Neuronal stem cell (in vitro differentiated cells): ENCODE results near the gene SYT13.

Source experiments
- DNase-seq: peaks from one replicate; pipeline ENCODE4 v3.0.0-alpha.2; 2013; ENCODE audit warnings: low spot score
- H2AFZ ChIP-seq: one replicate; pipeline ENCODE4 v1.6.1; 2013; ENCODE audit warnings: mild to moderate bottlenecking, low read length, inconsistent platforms
- H2AK5ac ChIP-seq: 2 replicates; pipeline ENCODE4 v1.6.1; 2013; ENCODE audit warnings: low read depth, mild to moderate bottlenecking, inconsistent platforms, low read length, moderate library complexity, mixed read lengths
- H2BK120ac ChIP-seq: 2 replicates; pipeline ENCODE4 v1.6.1; 2013; ENCODE audit warnings: low read depth, mild to moderate bottlenecking, inconsistent platforms, low read length, moderate library complexity, mixed read lengths
- H2BK12ac ChIP-seq: one replicate; pipeline ENCODE4 v1.6.1; 2013; ENCODE audit warnings: low read length, inconsistent platforms
- H2BK15ac ChIP-seq: 2 replicates; pipeline ENCODE4 v1.6.1; 2013; ENCODE audit warnings: mild to moderate bottlenecking, low read length, inconsistent platforms, mixed read lengths
- H2BK5ac ChIP-seq: one replicate; pipeline ENCODE4 v1.6.1; 2013; ENCODE audit warnings: inconsistent platforms, mild to moderate bottlenecking, low read length, moderate library complexity
- H3K14ac ChIP-seq: one replicate; pipeline ENCODE4 v1.6.1; 2013; ENCODE audit warnings: low read length, inconsistent platforms
- H3K18ac ChIP-seq: 2 replicates; pipeline ENCODE4 v1.6.1; 2013; ENCODE audit warnings: low read length, inconsistent platforms
- H3K23ac ChIP-seq: 2 replicates; pipeline ENCODE4 v1.6.1; 2013; ENCODE audit warnings: low read depth, mild to moderate bottlenecking, mixed read lengths, low read length, inconsistent platforms; ENCODE audit not compliant: poor library complexity
- H3K27ac ChIP-seq: replicated peaks from 3 replicates; pipeline ENCODE4 v1.5.1; 2013; ENCODE audit warnings: low read length, inconsistent platforms
- H3K27me3 ChIP-seq, 3 experiments: 2 replicates each; pipeline ENCODE4 v1.6.1; 2013; ENCODE audit warnings: low read length in 3 of 3, mild to moderate bottlenecking in 2 of 3, inconsistent platforms in 1 of 3, low read depth in 1 of 3, mixed read lengths in 1 of 3, moderate library complexity in 1 of 3; ENCODE audit not compliant: control insufficient read depth in 3 of 3, insufficient read depth in 3 of 3
- H3K36me3 ChIP-seq, 2 donors: replicated peaks in 1 of 2; 2 replicates each; pipeline ENCODE4 v1.6.1; 2013; ENCODE audit warnings: low read length in 2 of 2; ENCODE audit not compliant: control insufficient read depth in 2 of 2, insufficient read depth in 2 of 2
- H3K4ac ChIP-seq: 2 replicates; pipeline ENCODE4 v1.6.1; 2013; ENCODE audit warnings: inconsistent platforms, mild to moderate bottlenecking, low read length, moderate library complexity
- H3K4me1 ChIP-seq, 2 donors: 1 replicate in 1 of 2; 2 replicates in 1 of 2; pipeline ENCODE4 v1.6.1; 2013; ENCODE audit warnings: low read length in 2 of 2, low read depth in 1 of 2; ENCODE audit not compliant: control insufficient read depth in 2 of 2, insufficient read depth in 1 of 2
- H3K4me2 ChIP-seq: one replicate; pipeline ENCODE4 v1.6.1; 2013; ENCODE audit warnings: mild to moderate bottlenecking, low read length, inconsistent platforms; ENCODE audit not compliant: insufficient read depth, poor library complexity, severe bottlenecking
- H3K4me3 ChIP-seq, 2 donors: 2 replicates each; pipeline ENCODE4 v1.5.1; 2013; ENCODE audit warnings: low read length in 2 of 2, mild to moderate bottlenecking in 2 of 2, inconsistent platforms in 1 of 2, moderate library complexity in 1 of 2
- H3K79me1 ChIP-seq: one replicate; pipeline ENCODE4 v1.6.1; 2013; ENCODE audit warnings: low read depth, mild to moderate bottlenecking, inconsistent platforms, low read length, moderate library complexity
- H3K9ac ChIP-seq: one replicate; pipeline ENCODE4 v1.6.1; 2013; ENCODE audit warnings: mild to moderate bottlenecking, low read depth, low read length, inconsistent platforms; ENCODE audit not compliant: poor library complexity
- H3K9me3 ChIP-seq, 2 donors: replicated peaks in 1 of 2; 2 replicates each; pipeline versions ENCODE3 to v1.6.1; 2013; ENCODE audit warnings: low read length in 2 of 2, mild to moderate bottlenecking in 2 of 2, inconsistent platforms in 1 of 2, low read depth in 1 of 2, mixed read lengths in 1 of 2, moderate library complexity in 1 of 2; ENCODE audit not compliant: control insufficient read depth in 2 of 2, insufficient read depth in 1 of 2
- H4K8ac ChIP-seq: one replicate; pipeline ENCODE4 v1.6.1; 2013; ENCODE audit warnings: low read depth, mild to moderate bottlenecking, inconsistent platforms, low read length, moderate library complexity
- H4K91ac ChIP-seq: one replicate; pipeline ENCODE4 v1.6.1; 2013; ENCODE audit warnings: low read length, low read depth, mild to moderate bottlenecking, inconsistent platforms; ENCODE audit not compliant: poor library complexity
- whole genome bisulfite sequencing, 2 donors: extraction: QIAGEN DNeasy Blood & Tissue Kit; methylation state at CpG; one replicate each; pipeline ENCODE4 v1.1.7; 2013; ENCODE audit warnings: missing lambda C conversion rate in 2 of 2, mixed read lengths in 1 of 2; ENCODE audit not compliant: insufficient read length in 2 of 2, insufficient replicate concordance in 1 of 2; ENCODE audit errors: extremely low coverage in 2 of 2; 5-methylcytosine and 5-hydroxymethylcytosine counted together

SYT13 gene

GRCh38 chr11:45193695-45194094 lies 92.4 kb downstream of the SYT13 start:
- H2BK120ac ChIP-seq, result no peak overlapping the region
- H2BK12ac ChIP-seq, result no peak overlapping the region
- H3K9me3 ChIP-seq, result peaks cover 4 to 5% of the 10 kb centered on the region in 2 donors
- no peak overlapping the region for H4K8ac ChIP-seq
- H3K4me3 ChIP-seq, result no peak overlapping the region
- no peaks in the 10 kb centered on the region for H3K27me3 ChIP-seq
- H2BK5ac ChIP-seq, result no peak overlapping the region
- H3K4ac ChIP-seq, result no peak overlapping the region
- no peak overlapping the region for H3K9ac ChIP-seq
- H3K27ac ChIP-seq, result no peak overlapping the region
- no peak overlapping the region for H3K23ac ChIP-seq
- H3K18ac ChIP-seq, result peak overlapping the region; percentile 52
- no peak overlapping the region for H2BK15ac ChIP-seq
- H3K36me3 ChIP-seq, result peaks cover 0 to 5% of the 10 kb centered on the region in 2 donors
- no peak overlapping the region for H4K91ac ChIP-seq
- no peak for DNase-seq
- H2AK5ac ChIP-seq, result no peak overlapping the region
- no CpG with 5 or more reads among the region's 6 CpGs for WGBS, 2 donors
- no peaks in the 10 kb centered on the region for H3K4me1 ChIP-seq
- no peak overlapping the region for H3K14ac ChIP-seq
- H3K4me2 ChIP-seq, result no peak overlapping the region
- no peaks in the 10 kb centered on the region for H3K79me1 ChIP-seq
- H2AFZ ChIP-seq, result no peak overlapping the region
